HFFc6 (cell line): ENCODE measurements around the gene PARD3. TPM values are rescaled to one million over a fixed set of nuclear protein-coding genes. Genes with fewer than 3 reads are reported as not detected.

Experiments used
- DNase-seq: peaks from one replicate; pipeline ENCODE4 v3.0.0-alpha.2; 2018
- H3K27ac Mint-ChIP-seq: 2 replicates; pipeline ENCODE4 v1.8.0; 2020; ENCODE audit warnings: mild to moderate bottlenecking, mixed read lengths
- H3K27me3 Mint-ChIP-seq: 2 replicates; pipeline ENCODE4 v1.8.0; 2021; ENCODE audit warnings: mild to moderate bottlenecking, moderate library complexity, mixed read lengths; ENCODE audit not compliant: insufficient read depth
- H3K36me3 Mint-ChIP-seq: 2 replicates; pipeline ENCODE4 v1.8.0; 2021; ENCODE audit warnings: low read depth, mixed read lengths
- H3K4me1 Mint-ChIP-seq: 2 replicates; pipeline ENCODE4 v1.8.0; 2020; ENCODE audit warnings: low read depth, mixed read lengths
- H3K4me3 Mint-ChIP-seq: 2 replicates; pipeline ENCODE4 v1.8.0; 2020; ENCODE audit warnings: mild to moderate bottlenecking, moderate library complexity, mixed read lengths
- H3K9me3 Mint-ChIP-seq: 2 replicates; pipeline ENCODE4 v1.8.0; 2020; ENCODE audit warnings: mild to moderate bottlenecking, mixed read lengths
- CTCF ChIP-seq: fragments of 200-600 bp; sonication (generic); IDR thresholded peaks from 2 replicates; pipeline ENCODE4 v1.5.0; 2021; ENCODE audit warnings: antibody characterized with exemption, mild to moderate bottlenecking
- total RNA-seq, 6 experiments: library from RNA; stranded (reverse); fragmentation: NEBNext Ultra II Directional; extraction: Animal tissue kit (Norgen Biotek cat#: 25700); gene quantifications; 2 replicates in 1 of 6; 3 replicates in 5 of 6; pipeline ENCODE4 v1.2.3, GENCODE V29; 2021

PARD3 gene
- total RNA-seq, 6 experiments from 2014 or later = 19.9 to 24.3 (median 23.1) TPM

GRCh38 chr10:34801097-34801733, 13.9 kb downstream of the PARD3 start:
- Mint-ChIP-seq H3K27ac (no peak overlapping the region), H3K27me3 (no peaks in the 10 kb centered on the region), H3K9me3 (no peaks in the 10 kb centered on the region), H3K4me3 (no peak overlapping the region), H3K4me1 (peaks cover 13% of the 10 kb centered on the region), H3K36me3 (peaks cover 14% of the 10 kb centered on the region)
- no peak for TF ChIP-seq CTCF
- DNase-seq = no peak

GRCh38 chr10:34800624-34801023, 14.5 kb downstream of the PARD3 start:
- H3K36me3 Mint-ChIP-seq = peaks cover 19% of the 10 kb centered on the region
- H3K27me3 Mint-ChIP-seq = no peaks in the 10 kb centered on the region
- no peaks in the 10 kb centered on the region for H3K9me3 Mint-ChIP-seq
- TF ChIP-seq CTCF = no peak
- DNase-seq = no peak
- H3K27ac Mint-ChIP-seq = no peak overlapping the region
- peaks cover 13% of the 10 kb centered on the region for H3K4me1 Mint-ChIP-seq
- H3K4me3 Mint-ChIP-seq = no peak overlapping the region

- Mint-ChIP-seq H3K36me3 (peaks cover 19% of the 10 kb centered on the region), H3K9me3 (no peaks in the 10 kb centered on the region)
These were observed 16.4 kb downstream of the PARD3 start for GRCh38 chr10:34798654-34799053.

GRCh38 chr10:34797155-34797554, 17.9 kb downstream of the PARD3 start:
- Mint-ChIP-seq H3K27me3 (no peaks in the 10 kb centered on the region), H3K4me1 (peaks cover under 1% of the 10 kb centered on the region; the same call in 1 of the 2 replicates), H3K9me3 (no peaks in the 10 kb centered on the region), H3K4me3 (no peak overlapping the region), H3K36me3 (peaks cover 14% of the 10 kb centered on the region), H3K27ac (no peak overlapping the region)
- no peak for DNase-seq
- no peak for TF ChIP-seq CTCF

More at GRCh38 chr10:34798654-34799053, 16.4 kb downstream of the PARD3 start:
- H3K27ac Mint-ChIP-seq = no peak overlapping the region
- no peak for DNase-seq
- H3K4me3 Mint-ChIP-seq = no peak overlapping the region
- H3K4me1 Mint-ChIP-seq = peaks cover 6% of the 10 kb centered on the region; the same call in 1 of the 2 replicates
- H3K27me3 Mint-ChIP-seq = no peaks in the 10 kb centered on the region
- no peak for TF ChIP-seq CTCF

GRCh38 chr10:34796133-34796532, 19.0 kb downstream of the PARD3 start:
- Mint-ChIP-seq H3K9me3 (no peaks in the 10 kb centered on the region), H3K27me3 (no peaks in the 10 kb centered on the region), H3K36me3 (peaks cover 18% of the 10 kb centered on the region), H3K4me1 (peaks cover 5% of the 10 kb centered on the region), H3K4me3 (no peak overlapping the region), H3K27ac (no peak overlapping the region)
- DNase-seq = no peak
- no peak for TF ChIP-seq CTCF
